ENCODE data around the gene PEX3. TPM values are rescaled to one million over a fixed set of nuclear protein-coding genes. Genes with fewer than 3 reads are reported as not detected.
"Not testable (repeated sequence)": the region's sequence is repeated elsewhere in the genome, so short reads cannot be mapped to it uniquely, and the experiment has no call there.

The PEX3 gene
- polyA plus RNA-seq, 12 donors = 9.1 to 27.4 (median 19.2) TPM; not detected in 1

DNA sequence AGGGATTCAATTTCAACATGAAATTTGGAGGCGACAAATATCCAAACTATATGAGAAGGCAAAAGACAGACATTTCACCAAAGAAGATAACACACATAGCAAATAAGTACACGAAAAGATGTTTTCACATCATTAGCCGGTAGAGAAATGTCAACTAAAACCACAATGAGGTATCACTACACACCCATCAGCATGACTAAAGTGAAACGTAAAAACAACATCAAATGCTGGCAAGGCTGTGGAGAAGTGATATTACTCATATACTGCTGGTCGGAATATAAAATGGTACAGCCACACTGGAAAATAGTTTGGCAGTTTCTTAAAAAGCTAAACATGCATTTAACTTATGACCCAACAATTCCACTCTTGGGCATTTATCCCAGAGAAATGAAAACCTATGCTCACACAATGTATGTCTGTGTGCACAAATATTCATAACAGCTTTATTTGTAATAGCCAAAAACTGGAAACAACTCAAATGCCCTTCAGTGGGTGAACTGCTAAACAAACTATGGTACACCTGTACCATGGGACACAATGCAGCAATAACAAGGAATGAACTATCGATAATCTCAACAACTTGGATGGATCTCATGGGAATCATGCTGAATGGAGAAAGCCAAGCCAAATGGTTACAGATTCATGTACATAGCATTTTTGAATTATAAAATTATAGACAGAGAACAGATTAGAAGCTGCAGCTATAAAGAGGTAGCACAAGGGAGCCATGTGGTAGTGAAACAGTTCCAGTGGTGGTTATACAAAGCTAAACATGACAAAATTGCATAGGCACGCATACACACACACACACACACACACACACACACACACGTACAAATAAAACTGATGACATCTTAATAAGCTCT is 8.7 kb upstream of the PEX3 start:
- DNase-seq = no peak

DNA sequence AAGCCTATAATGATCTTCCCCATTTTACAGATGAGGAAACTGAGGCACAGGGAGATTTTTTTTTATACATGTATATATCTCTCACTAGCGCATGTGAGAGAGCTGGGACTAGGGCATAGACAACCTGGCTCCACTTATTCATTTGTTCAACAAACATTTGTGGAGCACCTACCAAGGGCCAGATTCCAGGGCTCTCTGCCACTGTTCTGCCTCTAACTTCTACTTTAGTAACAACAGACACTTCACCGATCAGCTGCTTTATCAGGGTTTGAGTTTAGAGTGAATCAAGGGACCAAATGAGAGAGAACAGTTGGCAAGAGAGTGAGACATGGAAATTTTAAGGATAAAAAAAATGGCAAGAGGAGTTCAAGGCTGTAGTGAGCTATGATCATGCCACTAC is 7.5 kb upstream of the PEX3 start:
- no peak for DNase-seq

DNA sequence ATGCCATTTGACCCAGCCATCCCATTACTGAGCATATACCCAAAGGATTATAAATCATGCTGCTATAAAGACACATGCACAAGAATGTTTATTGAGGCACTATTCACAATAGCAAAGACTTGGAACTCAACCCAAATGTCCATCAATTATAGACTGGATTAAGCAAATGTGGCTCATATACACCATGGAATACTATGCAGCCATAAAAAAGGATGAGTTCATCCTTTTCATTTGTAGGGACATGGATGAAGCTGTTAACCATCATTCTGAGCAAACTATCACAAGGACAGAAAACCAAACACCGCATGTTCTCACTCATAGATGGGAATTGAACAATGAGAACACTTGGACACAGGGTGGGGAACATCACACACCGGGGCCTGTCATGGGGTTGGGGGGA is 2.7 kb upstream of the PEX3 start:
- DNase-seq = not testable (repeated sequence)

DNA sequence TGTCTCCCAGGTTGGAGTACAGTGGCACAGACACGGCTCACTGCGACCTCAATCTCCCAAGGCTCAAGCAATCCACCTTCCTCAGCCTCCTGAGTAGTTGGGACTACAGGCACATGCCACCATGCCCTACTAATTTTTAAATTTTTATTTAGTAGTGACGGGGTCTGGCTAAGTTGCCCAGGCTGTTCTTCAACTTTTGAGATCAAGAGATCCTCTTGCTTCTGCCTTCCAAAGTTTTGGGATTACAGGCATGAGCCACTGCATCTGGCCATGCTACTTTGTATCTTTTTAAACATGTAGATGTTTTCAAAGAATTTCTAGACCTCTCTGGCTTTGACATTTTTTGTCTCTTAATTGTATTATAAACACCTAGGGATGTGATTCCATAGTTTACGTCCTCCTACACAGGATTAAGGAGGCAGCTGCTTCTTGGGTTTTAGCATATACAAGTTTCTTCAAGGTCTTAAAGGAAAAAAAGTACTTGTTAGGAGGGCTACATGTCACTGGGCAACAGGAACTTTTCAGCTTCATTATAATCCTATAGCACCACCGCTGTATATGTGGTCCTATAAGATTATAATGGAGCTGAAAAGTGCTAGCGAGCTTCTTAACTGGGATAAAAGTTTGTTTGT is 1.4 kb upstream of the PEX3 start:
- no peak for DNase-seq

DNA sequence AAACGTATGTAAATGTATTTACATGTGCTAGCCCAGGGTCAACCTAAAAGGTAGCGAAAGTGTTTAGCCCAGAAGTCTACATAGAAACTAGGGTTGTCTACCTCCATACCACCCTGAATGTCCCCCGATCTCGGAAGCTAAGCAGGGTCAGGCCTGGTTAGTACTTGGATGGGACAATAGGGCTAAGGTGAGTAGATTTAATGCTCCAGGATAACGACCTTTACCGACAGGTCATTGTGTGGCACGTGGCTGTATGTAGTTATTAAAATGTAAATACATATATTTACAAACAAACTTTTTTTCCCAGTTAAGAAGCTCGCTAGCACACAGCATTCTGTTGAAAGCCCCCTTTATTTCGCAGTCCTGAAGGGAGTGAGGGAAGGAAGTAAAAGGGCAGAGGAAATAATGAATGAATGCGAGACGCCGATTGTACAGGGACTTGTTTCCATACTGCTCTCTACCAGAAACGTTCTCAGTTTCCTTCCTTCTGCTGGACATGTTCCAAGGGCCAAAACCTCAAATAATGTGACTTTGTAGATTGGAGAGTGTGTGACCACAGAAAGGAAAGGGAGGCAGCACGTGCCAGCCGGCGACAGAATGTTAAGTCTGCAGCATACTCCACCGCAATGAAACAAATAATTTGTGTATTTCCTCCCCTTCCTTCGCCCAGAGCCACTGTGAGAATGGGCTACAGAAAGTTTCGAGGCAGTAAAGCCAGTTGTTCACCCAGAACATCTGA is 722 bp upstream of the PEX3 start:
- peak; percentile 51 for DNase-seq

DNA sequence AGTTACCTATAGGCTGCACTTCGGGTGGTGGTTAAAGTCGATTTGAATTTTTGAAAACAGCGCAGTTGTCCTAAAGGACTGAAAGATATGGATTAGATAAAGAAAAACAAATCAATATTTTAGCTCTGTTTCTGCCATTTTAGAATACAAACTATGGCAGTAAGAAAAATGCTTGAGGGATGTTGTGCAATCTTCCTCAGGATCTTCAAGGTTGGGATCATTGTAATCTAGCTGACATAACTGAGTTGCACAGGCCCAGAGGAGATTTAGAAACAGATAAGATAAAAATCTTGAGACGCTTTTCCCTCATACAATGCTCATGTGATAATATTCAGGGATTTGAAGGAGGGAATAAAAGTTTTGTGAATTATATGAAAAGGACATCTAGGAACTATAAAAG is 926 bp downstream of the PEX3 start:
- DNase-seq = no peak

DNA sequence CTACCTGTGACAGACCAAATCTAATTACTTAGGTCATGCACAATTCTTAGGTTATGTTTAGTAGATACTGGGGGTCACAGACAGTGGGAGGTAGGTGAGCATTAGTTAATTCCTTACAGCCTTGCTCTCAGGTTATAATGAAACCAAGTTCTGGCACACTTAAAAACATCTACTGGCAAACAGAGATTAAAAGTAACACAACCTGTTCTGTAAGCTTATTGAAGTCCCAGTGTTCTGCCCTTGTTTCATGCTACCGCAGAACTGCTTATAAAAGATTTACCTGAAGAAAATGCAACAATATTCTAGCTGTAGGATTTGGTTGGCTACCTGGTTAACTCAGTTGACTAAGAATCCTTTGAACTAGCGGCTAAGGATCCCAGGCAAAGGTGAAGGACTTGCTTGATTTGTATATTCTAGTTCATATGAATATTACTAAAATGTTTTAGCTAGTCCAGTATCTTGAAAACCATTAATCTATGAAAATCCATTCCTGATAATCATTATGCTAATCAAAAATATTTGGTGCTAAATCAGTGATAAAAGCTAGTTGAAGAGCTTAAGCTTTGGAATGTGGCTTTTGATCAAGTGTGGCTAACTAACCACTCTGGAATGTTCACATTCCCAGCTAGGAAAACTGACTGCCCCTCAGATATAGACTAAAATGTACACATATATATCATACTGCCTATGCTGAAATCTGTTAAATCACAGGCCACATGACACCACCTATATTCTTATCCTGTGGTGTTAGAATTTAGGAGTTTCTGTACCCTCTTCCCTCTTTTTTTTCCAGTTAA is 7.2 kb downstream of the PEX3 start:
- DNase-seq = no peak

DNA sequence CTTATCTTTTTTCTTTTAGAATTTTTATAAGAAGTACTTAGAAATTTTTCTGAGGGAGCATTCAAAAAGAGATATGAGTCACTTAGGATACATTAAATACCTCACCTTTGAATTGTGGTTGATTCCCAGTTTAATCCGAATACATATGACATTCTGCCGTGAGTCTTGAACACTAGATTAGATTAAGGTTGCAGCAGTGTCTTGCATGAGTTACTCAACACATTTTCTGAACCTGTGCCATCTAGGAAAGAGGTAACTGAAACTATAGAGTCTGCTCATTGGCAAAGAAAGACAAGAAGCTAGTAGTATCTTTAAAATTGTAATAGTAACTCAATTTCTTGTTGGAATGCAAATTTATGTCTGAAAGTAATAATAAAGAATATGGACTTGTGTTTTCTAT is 14.9 kb downstream of the PEX3 start:
- no peak for DNase-seq

DNA sequence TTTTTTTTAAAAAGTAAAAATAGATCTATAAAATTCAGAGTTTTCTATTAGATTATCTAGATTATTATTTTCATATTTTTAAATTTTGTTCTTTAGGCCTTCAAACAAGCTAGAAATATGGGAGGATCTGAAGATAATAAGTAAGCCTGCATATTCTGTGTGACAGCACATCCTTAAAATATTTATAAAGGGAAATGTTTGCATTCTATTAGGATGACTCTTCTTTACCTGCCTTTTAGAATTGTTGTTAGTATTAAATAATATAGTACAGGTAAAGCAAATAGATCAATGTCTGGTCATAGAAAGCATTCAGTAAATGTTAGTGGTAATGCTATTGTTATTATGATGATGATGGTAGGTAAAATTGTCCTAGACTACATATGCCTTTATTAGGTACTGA is 17.4 kb downstream of the PEX3 start:
- no peak for DNase-seq

DNA sequence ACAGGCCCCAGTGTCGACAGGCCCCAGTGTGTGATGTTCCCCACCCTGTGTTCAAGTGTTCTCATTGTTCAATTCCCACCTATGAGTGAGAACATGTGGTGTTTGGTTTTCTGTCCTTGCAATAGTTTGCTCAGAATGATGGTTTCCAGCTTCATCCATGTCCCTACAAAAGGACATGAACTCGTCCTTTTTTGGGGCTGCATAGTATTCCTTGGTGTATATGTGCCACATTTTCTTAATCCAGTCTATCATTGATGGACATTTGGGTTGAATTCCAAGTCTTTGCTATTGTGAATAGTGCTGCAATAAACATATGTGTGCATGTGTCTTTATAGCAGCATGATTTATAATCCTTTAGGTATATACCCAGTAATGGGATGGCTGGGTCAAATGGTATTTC is 18.2 kb downstream of the PEX3 start:
- DNase-seq = not testable (repeated sequence)

DNA sequence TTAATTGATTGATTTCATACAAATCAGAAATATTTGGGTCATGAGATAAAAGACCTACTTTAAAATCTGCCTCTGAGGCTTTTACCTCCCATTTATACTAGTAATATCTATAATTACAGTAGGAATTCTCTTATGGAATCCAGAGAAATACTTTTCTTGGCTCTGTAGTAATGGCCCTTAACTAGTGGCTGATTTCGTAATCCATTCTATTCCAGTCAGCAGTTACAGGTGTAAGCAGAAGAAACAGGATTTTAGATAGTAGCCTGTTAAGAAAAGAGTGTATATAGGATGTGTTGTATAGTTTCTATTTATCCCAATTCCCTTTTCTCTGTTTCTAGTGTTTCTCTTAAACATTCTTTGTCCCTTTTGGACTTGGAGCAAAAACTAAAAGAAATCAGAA is 21.2 kb downstream of the PEX3 start:
- no peak for DNase-seq

DNA sequence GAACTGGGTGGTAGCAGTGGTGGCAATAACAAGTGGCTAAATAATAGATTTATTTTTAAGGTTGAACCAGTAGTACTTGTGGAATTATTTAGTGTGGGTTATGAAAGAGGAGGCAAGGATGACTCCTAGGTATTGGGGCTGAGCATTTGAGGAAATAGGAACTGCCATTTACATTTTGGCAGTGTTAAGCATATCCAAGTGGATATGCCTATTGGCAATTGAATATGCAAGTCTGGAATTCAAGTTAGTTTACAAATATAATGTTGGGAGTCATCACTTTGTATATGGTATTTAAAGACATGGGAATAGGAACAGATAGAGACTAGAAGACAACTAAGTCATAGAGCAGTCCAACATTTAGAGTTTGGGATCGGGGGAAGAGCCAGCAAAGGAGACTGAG is 25.9 kb downstream of the PEX3 start:
- no peak for DNase-seq

DNA sequence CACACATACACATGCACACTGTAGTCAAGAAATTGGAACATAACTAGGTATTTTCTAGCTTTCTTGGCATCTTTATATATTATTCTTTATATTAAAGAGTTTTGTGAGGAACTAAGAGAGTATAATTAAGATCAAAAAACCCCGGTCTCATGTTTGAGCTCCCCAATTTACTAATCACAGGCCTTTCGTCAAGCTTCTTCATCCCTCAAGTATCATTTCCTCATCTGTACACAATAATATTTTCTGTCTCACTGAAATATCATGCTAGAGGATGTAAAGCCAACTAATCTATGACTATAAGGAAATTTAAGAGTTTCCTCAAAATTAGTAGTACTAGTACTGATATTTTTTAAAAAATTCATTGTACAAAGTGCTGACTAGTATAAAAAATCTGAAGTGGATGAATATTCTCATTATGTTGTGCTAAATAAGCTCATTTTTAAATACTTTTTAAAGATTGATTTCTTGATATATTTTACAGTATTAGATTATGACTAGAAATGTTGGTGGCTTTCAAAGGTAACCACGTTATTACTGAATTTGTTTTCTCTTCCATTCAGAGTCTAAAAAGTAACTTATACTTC is 28.0 kb downstream of the PEX3 start:
- DNase-seq = no peak

DNA sequence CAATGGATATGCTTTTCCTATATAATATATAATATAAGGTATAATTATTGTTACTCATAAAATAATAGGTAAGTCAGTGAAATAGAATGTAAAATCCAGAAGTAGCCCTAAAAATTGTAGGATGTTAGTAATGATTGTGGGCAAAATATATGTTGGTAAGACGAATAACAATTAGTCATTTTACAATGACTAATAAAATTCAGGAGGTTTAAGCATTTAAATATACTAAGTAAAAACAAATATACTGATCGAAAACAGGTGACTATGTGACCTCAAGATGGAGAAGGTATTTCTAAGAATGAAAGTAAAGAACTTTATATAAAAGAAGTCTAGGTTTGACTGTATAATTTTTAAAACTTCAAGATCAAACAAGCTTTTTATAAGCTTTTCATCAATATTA is 32.0 kb downstream of the PEX3 start:
- no peak for DNase-seq

DNA sequence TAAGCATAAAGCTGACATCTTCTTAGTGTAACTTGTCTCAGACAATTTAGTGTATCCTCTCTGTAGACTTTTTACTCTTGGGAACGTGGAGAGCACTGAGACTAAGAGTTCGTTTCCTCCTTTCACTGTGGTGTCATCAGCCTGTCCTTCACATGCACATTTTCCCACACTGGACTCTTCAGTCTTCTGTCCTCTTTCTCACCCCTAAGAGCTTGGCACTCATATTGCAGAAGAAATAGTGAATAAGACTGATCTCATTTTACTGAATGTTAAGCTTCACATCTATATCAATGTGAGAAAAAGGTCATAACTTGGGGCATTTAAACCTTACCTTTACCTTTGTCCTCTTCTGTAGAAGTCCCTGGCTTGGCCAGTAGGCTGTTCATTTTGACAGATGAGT is 35.4 kb downstream of the PEX3 start:
- no peak for DNase-seq

DNA sequence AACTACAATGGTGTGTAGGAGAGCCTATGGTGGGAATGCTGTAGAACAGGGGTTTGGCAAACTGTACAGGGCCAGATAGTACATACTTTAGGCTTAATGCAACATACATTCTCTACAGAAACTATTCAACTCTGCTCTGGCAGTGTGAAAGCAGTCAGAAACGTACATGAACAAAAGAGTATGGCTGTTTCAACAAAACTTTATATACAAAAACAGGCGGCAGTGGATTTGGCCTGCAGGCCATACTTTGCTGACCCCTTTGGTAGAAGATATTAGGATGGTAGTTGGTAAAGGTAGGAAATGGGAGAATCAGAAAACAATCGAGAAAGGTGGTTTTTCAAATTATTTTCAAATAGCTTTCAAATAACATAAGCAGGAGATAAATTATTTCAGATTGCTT is 36.1 kb downstream of the PEX3 start:
- no peak for DNase-seq

DNA sequence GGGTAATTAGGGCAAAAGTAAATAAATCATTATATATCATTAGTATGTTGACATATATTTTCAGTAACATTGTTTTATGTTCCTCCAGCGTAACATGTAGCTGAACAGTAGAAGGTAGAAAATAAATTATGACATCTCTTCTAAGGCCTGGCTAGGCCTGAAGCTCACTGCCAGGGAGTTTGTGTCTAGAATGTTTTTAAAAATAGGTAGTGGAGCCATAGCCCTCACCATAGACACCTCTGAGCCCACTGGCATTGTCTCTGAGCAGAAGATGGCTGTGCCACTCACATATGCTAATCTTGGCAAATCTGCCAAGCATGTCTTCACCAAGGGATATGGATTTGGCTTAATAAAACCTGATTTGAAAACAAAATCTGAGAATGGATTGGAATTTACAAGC is 39.6 kb downstream of the PEX3 start:
- DNase-seq = no peak

DNA sequence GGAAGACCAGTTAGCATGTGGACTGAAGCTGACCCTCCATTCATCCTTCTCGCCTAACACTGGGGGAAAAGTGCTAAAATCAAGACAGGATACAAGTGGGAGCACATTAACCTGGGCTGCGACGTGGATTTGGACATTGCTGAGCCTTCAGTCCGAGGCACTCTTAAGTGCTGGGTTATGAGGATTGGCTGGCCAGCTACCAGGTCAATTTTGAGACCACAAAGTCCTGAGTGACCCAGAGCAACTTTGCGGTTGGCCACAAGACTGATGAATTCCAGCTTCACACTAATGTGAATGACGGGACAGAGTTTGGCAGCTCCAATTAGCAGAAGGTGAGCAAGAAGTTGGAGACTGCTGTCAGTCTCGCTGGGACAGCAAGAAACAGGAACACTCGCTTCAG is 40.2 kb downstream of the PEX3 start:
- no peak for DNase-seq

DNA sequence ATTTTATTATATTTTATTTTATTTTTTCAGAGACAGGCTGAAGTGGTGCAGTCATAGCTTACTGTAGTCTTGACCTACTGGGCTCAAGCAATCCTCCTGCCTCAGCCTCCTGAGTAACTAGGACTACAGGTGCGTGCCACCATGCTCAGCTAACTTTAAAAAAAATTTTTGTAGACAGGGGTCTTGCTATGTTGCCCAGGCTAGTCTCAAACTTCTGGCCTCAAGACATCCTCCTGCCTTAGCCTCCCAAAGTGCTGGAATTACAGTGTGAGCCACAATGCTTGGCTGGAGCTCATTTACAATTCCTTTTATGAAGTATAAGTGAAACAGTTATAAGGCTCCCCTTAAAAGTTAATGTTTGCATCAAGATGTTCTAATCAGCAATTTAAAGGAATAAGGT is 46.4 kb downstream of the PEX3 start:
- no peak for DNase-seq

DNA sequence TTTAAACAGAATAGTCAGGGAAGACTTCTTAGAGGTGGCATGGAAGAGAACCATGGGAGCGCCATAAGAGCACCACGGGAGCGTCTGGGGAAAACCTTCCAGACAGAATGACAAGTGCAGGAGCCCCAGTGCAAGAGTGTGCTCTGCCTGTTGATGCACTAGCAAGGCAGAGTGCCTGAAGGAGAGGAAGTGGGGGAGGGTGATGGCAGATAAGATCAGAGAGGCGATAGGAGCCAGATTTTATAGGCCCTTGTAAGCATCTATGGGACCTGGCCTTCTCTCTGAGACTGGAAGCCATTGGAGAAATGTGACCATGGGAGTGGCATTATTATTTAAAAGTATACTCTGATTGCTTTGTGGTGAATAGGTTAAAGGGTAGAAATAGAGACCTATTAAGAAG is 47.8 kb downstream of the PEX3 start:
- DNase-seq = no peak

DNA sequence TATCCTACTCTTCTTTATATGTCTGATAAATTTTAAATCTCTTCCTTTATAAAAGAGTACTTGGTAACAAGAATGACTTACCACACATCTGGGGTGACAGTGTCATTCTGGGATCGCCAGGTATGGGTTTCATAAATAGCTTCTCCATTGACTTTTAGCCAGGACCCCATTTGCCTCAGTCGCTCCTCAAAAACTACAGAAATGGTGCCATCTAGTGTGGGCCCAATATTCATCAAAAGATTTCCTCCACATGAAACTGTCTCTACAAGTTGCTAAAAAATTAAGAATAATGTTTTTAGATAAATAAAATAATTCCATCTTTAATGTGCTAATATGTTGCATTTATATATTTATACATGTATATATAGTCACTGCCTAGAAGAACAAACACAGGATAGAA is 51.2 kb downstream of the PEX3 start:
- no peak for DNase-seq

DNA sequence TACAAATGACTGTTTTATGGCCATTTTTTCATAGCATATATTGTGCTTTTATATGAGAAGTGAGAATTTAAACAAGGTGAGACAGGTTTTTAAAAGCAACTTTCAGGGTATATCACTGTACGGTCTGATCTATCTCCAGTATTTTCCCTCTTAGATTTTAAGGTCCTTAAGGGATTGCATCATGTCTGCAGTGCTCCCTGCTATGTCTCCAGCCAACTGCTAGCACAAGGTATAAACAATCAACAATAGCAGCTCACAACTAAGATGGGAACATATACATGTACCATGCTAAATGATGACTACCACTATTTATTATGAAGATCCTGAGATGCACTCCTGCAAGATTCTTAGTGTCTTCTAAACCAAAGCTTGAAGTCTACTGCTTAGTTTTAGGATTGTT is 53.8 kb downstream of the PEX3 start:
- DNase-seq = no peak
